Sigmoid colon (tissue), 4 donors: ENCODE results near the gene ASXL1.

Experiments
- CTCF ChIP-seq, 4 experiments: fragments of 450-650 bp in 3 of 4; fragments of 200-600 bp in 1 of 4; IDR thresholded peaks; one replicate each; pipeline ENCODE4 v1.5.1; 2016 to 2019; ENCODE audit warnings: antibody characterized with exemption in 4 of 4, mild to moderate bottlenecking in 3 of 4, moderate library complexity in 2 of 4
- POLR2AphosphoS5 ChIP-seq, 4 donors: sonication (generic); formaldehyde crosslinking; IDR thresholded peaks; one replicate each; pipeline ENCODE4 v1.6.1; 2017; ENCODE audit warnings: antibody characterized with exemption in 4 of 4

- TF ChIP-seq CTCF (IDR thresholded peaks at IDR 0.05): no peak
- no peak for TF ChIP-seq POLR2AphosphoS5 (IDR thresholded peaks at IDR 0.05)
Observed at GRCh38 chr20:32355417-32355841, 2.7 kb upstream of the ASXL1 start.
